GM23248 (cell line): ENCODE results near the gene TNFRSF1A.

Source experiments
- EZH2 ChIP-seq: fragments of 200-600 bp; sonication (generic); IDR thresholded peaks from 2 replicates; pipeline ENCODE4 v1.6.1; 2018; ENCODE audit warnings: antibody characterized with exemption, mild to moderate bottlenecking; ENCODE audit not compliant: insufficient read depth, poor library complexity, severe bottlenecking
- EZH2phosphoT487 ChIP-seq: fragments of 200-600 bp; sonication (generic); IDR thresholded peaks from 2 replicates; pipeline ENCODE4 v1.6.1; 2018; ENCODE audit warnings: antibody characterized with exemption, moderate library complexity, mild to moderate bottlenecking, low read depth; ENCODE audit not compliant: insufficient read depth

DNA sequence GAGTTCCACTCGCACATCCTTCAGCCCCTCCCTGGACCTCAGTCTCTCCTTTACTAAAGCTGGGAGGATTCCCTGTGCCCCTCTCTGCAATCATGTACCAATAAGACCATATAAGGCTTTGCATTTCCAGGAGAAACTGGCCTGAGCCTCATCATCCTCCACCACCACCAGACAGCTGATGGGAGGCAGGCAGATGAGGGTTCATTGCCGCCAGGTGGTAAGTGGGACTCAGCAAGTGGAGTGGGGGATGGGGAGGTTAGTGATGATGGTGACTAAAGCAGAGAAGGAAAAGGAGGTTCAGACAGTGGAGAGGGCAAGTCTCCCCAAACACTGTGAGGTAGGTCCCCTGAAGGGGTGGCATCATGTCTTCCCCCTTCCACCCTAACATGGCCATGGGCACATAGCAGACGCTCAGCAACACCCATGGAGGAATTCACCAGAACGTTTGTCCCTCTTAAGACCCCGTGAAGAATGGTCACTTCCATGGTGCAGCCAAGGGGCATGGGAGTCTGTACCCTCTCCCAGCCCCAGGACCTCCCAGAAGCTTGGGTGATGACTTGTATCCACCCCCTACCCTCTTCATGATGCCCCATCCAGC lies 4.5 kb upstream of the TNFRSF1A start:
- TF ChIP-seq EZH2 (no peak), EZH2phosphoT487 (no peak)
